Liver (tissue), 3 donors: ENCODE measurements around the gene MICAL3.
"Not testable (repeated sequence)": the region's sequence is repeated elsewhere in the genome, so short reads cannot be mapped to it uniquely, and the experiment has no call there.

Experiments used
- CTCF ChIP-seq: fragments of 150-350 bp; IDR thresholded peaks from 2 replicates; pipeline ENCODE4 v1.5.1; 2017; ENCODE audit warnings: improper control_type of control experiment, low read depth, low read length; ENCODE audit not compliant: missing input control
- JUND ChIP-seq, 2 donors: IDR thresholded peaks; 2 replicates each; pipeline ENCODE4 v1.6.1; 2016; ENCODE audit warnings: antibody characterized with exemption in 2 of 2
- RAD21 ChIP-seq, 2 donors: IDR thresholded peaks; 2 replicates each; pipeline ENCODE4 v1.6.1; 2016; ENCODE audit warnings: antibody characterized with exemption in 2 of 2, mild to moderate bottlenecking in 2 of 2
- TAF1 ChIP-seq: conservative IDR thresholded peaks from 2 replicates; pipeline ENCODE4 v1.6.1; 2016; ENCODE audit warnings: antibody characterized with exemption, mild to moderate bottlenecking
- donor health status: healthy.
- donor health status: healthy.

GRCh38 chr22:18001894-18002315, 22.5 kb downstream of the MICAL3 start:
- TF ChIP-seq CTCF; JUND (IDR thresholded peaks at IDR 0.05); TAF1; RAD21 (IDR thresholded peaks at IDR 0.05): not testable (repeated sequence)
